K562 (cell line): ENCODE measurements around the gene PSMD7.
"Not testable (repeated sequence)": the region's sequence is repeated elsewhere in the genome, so short reads cannot be mapped to it uniquely, and the experiment has no call there.

Experiments used
- CTCF ChIP-seq, 3 experiments: IDR thresholded peaks in 2 of 3; conservative IDR thresholded peaks in 1 of 3; 2 replicates each; pipeline ENCODE4 v1.5.1; 2011 to 2012; ENCODE audit warnings: low read length in 3 of 3, mild to moderate bottlenecking in 3 of 3, control low read depth in 2 of 3, improper control_type of control experiment in 1 of 3, inconsistent platforms in 1 of 3, low read depth in 1 of 3, mixed read lengths in 1 of 3, moderate library complexity in 1 of 3; ENCODE audit not compliant: insufficient read depth in 2 of 3
- POLR2AphosphoS5 ChIP-seq: IDR thresholded peaks from 2 replicates; pipeline ENCODE4 v1.6.1; 2011; ENCODE audit warnings: mild to moderate bottlenecking, low read depth, low read length, moderate library complexity; ENCODE audit not compliant: control insufficient read depth, insufficient read depth
- RBBP5 ChIP-seq: fragments of 200-600 bp; sonication (generic); IDR thresholded peaks from 2 replicates; pipeline ENCODE4 v1.6.1; 2012; ENCODE audit warnings: borderline replicate concordance, mild to moderate bottlenecking, low read length, control low read depth, inconsistent platforms; ENCODE audit not compliant: insufficient read depth, poor library complexity, severe bottlenecking
- ZNF551 ChIP-seq: fragments of 250-450 bp; sonication (Bioruptor Pico); IDR thresholded peaks from 2 replicates; pipeline ENCODE4 v1.5.0; 2021; ENCODE audit warnings: mild to moderate bottlenecking, moderate library complexity

- TF ChIP-seq POLR2AphosphoS5; CTCF (IDR thresholded peaks at IDR 0.05 in 2 of 3, conservative IDR thresholded peaks at IDR 0.05 in 1 of 3; ENCODE audit: insufficient read depth in 2 of 3, low read depth in 1 of 3, low read length in 3 of 3); RBBP5; ZNF551: not testable (repeated sequence)
Measured at GRCh38 chr16:74337506-74337905, 40.9 kb downstream of the PSMD7 start.
